OCI-LY7 (cell line): ENCODE data around the gene MAEL. TPM values are rescaled to one million over a fixed set of nuclear protein-coding genes. Genes with fewer than 3 reads are reported as not detected.

ENCODE experiments used
- BruUV-seq: library from RNA; stranded (reverse); fragments of 400-500 nt; replicated peaks from 2 replicates; lab custom pipeline; 2021; lab: Mats Ljungman, UMichigan
- CTCF ChIA-PET: fragments of 300-600 bp; sonication (Branson Sonifier 250); formaldehyde crosslinking; loops from one replicate; lab custom pipeline; 2022; ENCODE audit warnings: antibody characterized with exemption; ENCODE audit not compliant: unreplicated experiment; lab: Charles Lee
- POLR2A ChIA-PET: fragments of 300-600 bp; sonication (Branson Sonifier 250); formaldehyde crosslinking; loops from one replicate; lab custom pipeline; 2022; ENCODE audit warnings: antibody characterized with exemption; lab: Charles Lee
- DNase-seq: peaks from one replicate; pipeline ENCODE4 v3.0.0-alpha.2; 2015; ENCODE audit warnings: low spot score
- H2AFZ ChIP-seq: fragments of 200-600 bp; sonication (generic), shearing (Covaris generic); 2 replicates; pipeline ENCODE4 v1.6.1; 2014; ENCODE audit warnings: mild to moderate bottlenecking, antibody characterized with exemption, low read length, moderate library complexity
- H3K27ac ChIP-seq: fragments of 200-600 bp; sonication (generic); 2 replicates; pipeline ENCODE4 v1.5.1; 2014; ENCODE audit warnings: mixed run types, low read depth, mild to moderate bottlenecking, moderate library complexity, low read length, inconsistent platforms; ENCODE audit not compliant: poor library complexity, severe bottlenecking
- H3K36me3 ChIP-seq: fragments of 200-600 bp; sonication (generic); 2 replicates; pipeline ENCODE4 v1.6.1; 2014; ENCODE audit warnings: mild to moderate bottlenecking, antibody characterized with exemption, low read length, moderate library complexity, mixed read lengths; ENCODE audit not compliant: insufficient read depth
- H3K4me1 ChIP-seq: fragments of 200-600 bp; sonication (generic); 2 replicates; pipeline ENCODE4 v1.5.1; 2014; ENCODE audit warnings: mild to moderate bottlenecking, low read length; ENCODE audit not compliant: insufficient read depth, poor library complexity, severe bottlenecking
- H3K4me2 ChIP-seq: fragments of 200-600 bp; sonication (generic); 2 replicates; pipeline ENCODE4 v1.6.1; 2014; ENCODE audit warnings: mild to moderate bottlenecking, low read length
- H3K4me3 ChIP-seq: fragments of 200-600 bp; sonication (generic); 2 replicates; pipeline ENCODE4 v1.5.1; 2014; ENCODE audit warnings: mild to moderate bottlenecking, low read depth, low read length; ENCODE audit not compliant: poor library complexity, severe bottlenecking
- H3K79me2 ChIP-seq: fragments of 200-600 bp; sonication (generic); 2 replicates; pipeline ENCODE4 v1.6.1; 2016; ENCODE audit warnings: low read depth, mild to moderate bottlenecking, low read length, moderate library complexity, mixed read lengths; ENCODE audit not compliant: insufficient read depth
- H3K9me2 ChIP-seq: fragments of 200-600 bp; sonication (generic); 2 replicates; pipeline ENCODE4 v1.6.1; 2016; ENCODE audit warnings: mild to moderate bottlenecking, low read length, mixed read lengths; ENCODE audit not compliant: insufficient read depth
- H3K9me3 ChIP-seq: fragments of 200-600 bp; sonication (generic); 2 replicates; pipeline ENCODE4 v1.6.1; 2014; ENCODE audit warnings: mild to moderate bottlenecking, mixed run types, low read length, mixed read lengths
- H4K20me1 ChIP-seq: fragments of 200-600 bp; sonication (generic); 2 replicates; pipeline ENCODE4 v1.6.1; 2014; ENCODE audit warnings: mild to moderate bottlenecking, antibody characterized with exemption, low read length, moderate library complexity, mixed read lengths; ENCODE audit not compliant: insufficient read depth
- EZH2phosphoT487 ChIP-seq: fragments of 200-600 bp; sonication (generic); IDR thresholded peaks from 2 replicates; pipeline ENCODE4 v1.6.1; 2018; ENCODE audit warnings: low read depth, borderline replicate concordance, mild to moderate bottlenecking, mixed run types, antibody characterized with exemption, low read length, moderate library complexity, mixed read lengths
- intact Hi-C: fragments of 100-400 bp; cut with micrococcal nuclease; formaldehyde crosslinking; loops from one replicate; pipeline ENCODE4 v1.10.0; 2022; ENCODE audit not compliant: unreplicated experiment
- total RNA-seq, 2 experiments: library from RNA; depleted of rRNA in 1 of 2; stranded (reverse); fragments of >200 nt in 1 of 2; shearing (Covaris generic) in 1 of 2; gene quantifications; 2 replicates each; pipeline ENCODE4 v1.2.3, GENCODE V29; 2014 to 2022
- TF ChIP-seq, protein P1 (sequence below): fragments of 200-600 bp; sonication (generic); conservative IDR thresholded peaks from 2 replicates; pipeline ENCODE4 v1.5.1; 2014; ENCODE audit warnings: mild to moderate bottlenecking, antibody characterized with exemption, low read length, moderate library complexity, mixed read lengths

MAEL gene
- total RNA-seq, 2 experiments from 2014 or later, result not detected

DNA sequence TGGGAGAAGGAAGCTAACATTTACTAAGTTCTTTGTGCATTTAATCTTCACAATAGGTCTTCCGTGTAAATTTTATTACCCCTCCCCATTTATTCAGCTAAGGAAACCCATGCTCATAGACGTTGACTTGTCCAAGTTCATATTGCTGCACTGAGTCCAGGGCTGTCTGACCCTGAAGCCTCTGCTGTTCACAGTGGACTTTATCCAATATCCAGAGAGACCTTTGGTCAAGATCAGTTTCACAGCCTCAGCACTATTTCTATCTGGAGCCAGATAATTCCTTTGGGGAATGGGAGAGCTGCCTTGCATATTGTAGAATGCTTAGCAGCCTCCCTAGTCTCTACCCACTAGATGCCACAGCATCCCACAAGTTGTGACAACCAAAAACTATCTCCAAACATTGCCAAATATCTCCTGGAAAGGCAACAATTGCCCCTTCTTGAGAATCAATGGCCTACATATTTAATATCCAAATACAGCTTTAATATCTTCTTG lies 40.2 kb upstream of the MAEL start:
- Histone ChIP-seq H4K20me1 (no peaks in the 10 kb centered on the region), H3K36me3 (no peaks in the 10 kb centered on the region), H3K27ac (no peak overlapping the region), H3K79me2 (no peaks in the 10 kb centered on the region), H3K9me2 (no peaks in the 10 kb centered on the region), H3K4me3 (no peak overlapping the region), H2AFZ (no peak overlapping the region), H3K9me3 (no peaks in the 10 kb centered on the region), H3K4me2 (no peak overlapping the region), H3K4me1 (no peaks in the 10 kb centered on the region)
- ChIA-PET CTCF (no interaction called here), POLR2A (no interaction called here)
- intact Hi-C loops, result no loop called here
- no TSS peak for BruUV-seq
- TF ChIP-seq, protein P1, sequence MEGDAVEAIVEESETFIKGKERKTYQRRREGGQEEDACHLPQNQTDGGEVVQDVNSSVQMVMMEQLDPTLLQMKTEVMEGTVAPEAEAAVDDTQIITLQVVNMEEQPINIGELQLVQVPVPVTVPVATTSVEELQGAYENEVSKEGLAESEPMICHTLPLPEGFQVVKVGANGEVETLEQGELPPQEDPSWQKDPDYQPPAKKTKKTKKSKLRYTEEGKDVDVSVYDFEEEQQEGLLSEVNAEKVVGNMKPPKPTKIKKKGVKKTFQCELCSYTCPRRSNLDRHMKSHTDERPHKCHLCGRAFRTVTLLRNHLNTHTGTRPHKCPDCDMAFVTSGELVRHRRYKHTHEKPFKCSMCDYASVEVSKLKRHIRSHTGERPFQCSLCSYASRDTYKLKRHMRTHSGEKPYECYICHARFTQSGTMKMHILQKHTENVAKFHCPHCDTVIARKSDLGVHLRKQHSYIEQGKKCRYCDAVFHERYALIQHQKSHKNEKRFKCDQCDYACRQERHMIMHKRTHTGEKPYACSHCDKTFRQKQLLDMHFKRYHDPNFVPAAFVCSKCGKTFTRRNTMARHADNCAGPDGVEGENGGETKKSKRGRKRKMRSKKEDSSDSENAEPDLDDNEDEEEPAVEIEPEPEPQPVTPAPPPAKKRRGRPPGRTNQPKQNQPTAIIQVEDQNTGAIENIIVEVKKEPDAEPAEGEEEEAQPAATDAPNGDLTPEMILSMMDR, result no peak
- no peak for TF ChIP-seq EZH2phosphoT487
- no peak for DNase-seq

DNA sequence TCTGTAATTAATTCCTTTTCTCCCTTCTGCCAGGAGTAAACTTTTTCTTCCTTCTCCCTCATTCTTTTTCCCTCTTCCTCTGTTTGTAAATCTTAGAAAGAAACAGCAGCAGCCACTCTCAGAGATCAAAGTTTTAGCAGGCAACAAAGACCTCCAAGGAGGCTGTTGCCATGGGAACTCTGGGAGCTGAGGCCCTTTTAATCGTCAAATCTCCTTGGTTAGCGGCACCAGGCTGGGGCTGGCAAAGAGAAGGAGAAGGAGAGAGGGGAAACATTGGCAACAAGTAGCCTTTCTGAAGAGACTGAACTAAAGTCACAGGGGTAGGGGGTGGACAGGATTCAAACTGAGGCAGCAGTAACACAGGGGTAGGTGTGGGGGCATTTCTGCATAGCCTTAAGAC lies 38.9 kb upstream of the MAEL start:
- POLR2A ChIA-PET, result no interaction called here
- no peak overlapping the region for H3K4me2 ChIP-seq
- no peaks in the 10 kb centered on the region for H3K4me1 ChIP-seq
- H3K9me3 ChIP-seq, result no peaks in the 10 kb centered on the region
- H3K4me3 ChIP-seq, result no peak overlapping the region
- intact Hi-C loops, result no loop called here
- CTCF ChIA-PET, result no interaction called here
- H3K36me3 ChIP-seq, result no peaks in the 10 kb centered on the region
- no peaks in the 10 kb centered on the region for H3K9me2 ChIP-seq
- no peak for DNase-seq
- no peak overlapping the region for H2AFZ ChIP-seq
- no peaks in the 10 kb centered on the region for H3K79me2 ChIP-seq
- no peak overlapping the region for H3K27ac ChIP-seq
- TF ChIP-seq, protein P1, result no peak
- TF ChIP-seq EZH2phosphoT487, result no peak
- H4K20me1 ChIP-seq, result no peaks in the 10 kb centered on the region
- BruUV-seq, result no TSS peak

DNA sequence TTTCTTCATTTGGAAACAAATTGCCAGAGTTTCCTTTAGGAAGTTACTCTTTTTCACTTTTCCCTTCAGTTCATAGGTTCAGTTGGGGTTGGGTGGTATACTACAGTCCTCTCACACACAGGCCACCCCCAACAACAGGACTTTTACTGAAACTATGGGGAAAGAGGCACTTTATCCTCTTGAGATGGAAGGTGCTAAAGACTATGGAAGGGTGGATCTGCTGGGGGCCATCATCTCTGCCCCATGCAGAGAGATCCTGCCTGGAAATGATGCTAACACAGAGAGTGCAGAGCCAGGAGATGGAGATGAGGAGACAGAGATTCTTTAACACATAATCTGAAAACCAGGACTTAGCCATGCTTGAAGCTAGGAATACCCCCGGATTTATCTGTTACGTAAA lies 38.0 kb upstream of the MAEL start:
- intact Hi-C loops, result no loop called here

More for the DNA sequence above, 38.0 kb upstream of the MAEL start:
- no peaks in the 10 kb centered on the region for H3K36me3 ChIP-seq
- ChIA-PET CTCF (no interaction called here), POLR2A (no interaction called here)
- no TSS peak for BruUV-seq
- H3K4me1 ChIP-seq, result no peaks in the 10 kb centered on the region
- no peak overlapping the region for H3K27ac ChIP-seq
- no peak overlapping the region for H3K4me2 ChIP-seq
- H3K9me3 ChIP-seq, result no peaks in the 10 kb centered on the region
- no peaks in the 10 kb centered on the region for H3K9me2 ChIP-seq
- no peaks in the 10 kb centered on the region for H3K79me2 ChIP-seq
- no peak overlapping the region for H2AFZ ChIP-seq
- no peaks in the 10 kb centered on the region for H4K20me1 ChIP-seq
- DNase-seq, result no peak
- no peak overlapping the region for H3K4me3 ChIP-seq
- TF ChIP-seq, protein P1, result no peak
- no peak for TF ChIP-seq EZH2phosphoT487
